Liver (tissue), 9 donors: ENCODE results near the gene CRABP2. TPM values are rescaled to one million over a fixed set of nuclear protein-coding genes. Genes with fewer than 3 reads are reported as not detected.

Experiments
- DNase-seq: peaks from one replicate; pipeline ENCODE4 v3.0.0-alpha.2; 2017; ENCODE audit warnings: low spot score
- H3K27ac ChIP-seq, 2 donors: one replicate each; pipeline ENCODE4 v1.7.0; 2013; ENCODE audit warnings: inconsistent platforms in 2 of 2, low read length in 2 of 2, control low read depth in 1 of 2, low read depth in 1 of 2, mild to moderate bottlenecking in 1 of 2
- H3K27me3 ChIP-seq, 4 donors: one replicate each; pipeline versions ENCODE4 v1.6.1 to v1.7.0; 2013; ENCODE audit warnings: low read length in 3 of 4, inconsistent platforms in 1 of 4, mild to moderate bottlenecking in 1 of 4, moderate library complexity in 1 of 4; ENCODE audit not compliant: control insufficient read depth in 4 of 4, insufficient read depth in 4 of 4
- H3K36me3 ChIP-seq, 4 donors: one replicate each; pipeline versions ENCODE4 v1.6.1 to v1.7.0; 2013; ENCODE audit warnings: low read length in 3 of 4, mild to moderate bottlenecking in 3 of 4, low read depth in 1 of 4, moderate library complexity in 1 of 4; ENCODE audit not compliant: control insufficient read depth in 4 of 4, insufficient read depth in 3 of 4
- H3K4me1 ChIP-seq, 4 donors: one replicate each; pipeline versions ENCODE4 v1.6.1 to v1.7.0; 2013; ENCODE audit warnings: low read length in 3 of 4, mild to moderate bottlenecking in 3 of 4, moderate library complexity in 1 of 4; ENCODE audit not compliant: control insufficient read depth in 4 of 4, insufficient read depth in 4 of 4
- H3K4me3 ChIP-seq, 3 donors: one replicate each; pipeline versions ENCODE4 v1.6.1 to v1.7.0; 2013; ENCODE audit warnings: low read length in 3 of 3, control low read depth in 1 of 3, low read depth in 1 of 3, mild to moderate bottlenecking in 1 of 3
- H3K9ac ChIP-seq, 2 donors: one replicate each; pipeline ENCODE4 v1.7.0; 2013; ENCODE audit warnings: low read length in 2 of 2, mild to moderate bottlenecking in 2 of 2, moderate library complexity in 2 of 2, control low read depth in 1 of 2, low read depth in 1 of 2
- H3K9me3 ChIP-seq, 4 donors: one replicate each; pipeline versions ENCODE4 v1.6.1 to v1.7.0; 2013; ENCODE audit warnings: low read length in 3 of 4; ENCODE audit not compliant: control insufficient read depth in 4 of 4
- ATF3 ChIP-seq: IDR thresholded peaks from 2 replicates; pipeline ENCODE4 v1.6.1; 2016; ENCODE audit warnings: antibody characterized with exemption
- FOXA1 ChIP-seq: IDR thresholded peaks from 2 replicates; pipeline ENCODE4 v1.6.1; 2016; ENCODE audit warnings: antibody characterized with exemption
- FOXA2 ChIP-seq: IDR thresholded peaks from 2 replicates; pipeline ENCODE4 v1.6.1; 2016; ENCODE audit warnings: antibody characterized with exemption
- GABPA ChIP-seq, 2 donors: IDR thresholded peaks in 1 of 2; conservative IDR thresholded peaks in 1 of 2; 2 replicates each; pipeline ENCODE4 v1.6.1; 2016; ENCODE audit warnings: antibody characterized with exemption in 2 of 2, mild to moderate bottlenecking in 1 of 2, moderate library complexity in 1 of 2
- HNF4A ChIP-seq, 2 donors: conservative IDR thresholded peaks; 2 replicates each; pipeline ENCODE4 v1.6.1; 2016; ENCODE audit warnings: antibody characterized with exemption in 2 of 2, mild to moderate bottlenecking in 2 of 2
- HNF4G ChIP-seq: IDR thresholded peaks from 2 replicates; pipeline ENCODE4 v1.6.1; 2016; ENCODE audit warnings: antibody characterized with exemption
- JUND ChIP-seq, 2 donors: IDR thresholded peaks; 2 replicates each; pipeline ENCODE4 v1.6.1; 2016; ENCODE audit warnings: antibody characterized with exemption in 2 of 2
- NR2F2 ChIP-seq: IDR thresholded peaks from 2 replicates; pipeline ENCODE4 v1.6.1; 2016; ENCODE audit warnings: antibody characterized with exemption
- RAD21 ChIP-seq, 2 donors: IDR thresholded peaks; 2 replicates each; pipeline ENCODE4 v1.6.1; 2016; ENCODE audit warnings: antibody characterized with exemption in 2 of 2, mild to moderate bottlenecking in 2 of 2
- REST ChIP-seq: IDR thresholded peaks from 2 replicates; pipeline ENCODE4 v1.6.1; 2016; ENCODE audit warnings: antibody characterized with exemption, mild to moderate bottlenecking
- RXRA ChIP-seq, 2 donors: IDR thresholded peaks; 2 replicates each; pipeline ENCODE4 v1.6.1; 2017 to 2018; ENCODE audit warnings: antibody characterized with exemption in 2 of 2, mild to moderate bottlenecking in 1 of 2
- YY1 ChIP-seq: IDR thresholded peaks from 2 replicates; pipeline ENCODE4 v1.6.1; 2016; ENCODE audit warnings: antibody characterized with exemption, mild to moderate bottlenecking
- ZBTB33 ChIP-seq: IDR thresholded peaks from 2 replicates; pipeline ENCODE4 v1.6.1; 2016; ENCODE audit warnings: antibody characterized with exemption
- WGBS: extraction: QIAGEN DNeasy Blood & Tissue Kit; methylation state at CpG from one replicate; pipeline ENCODE4 v1.1.7; 2013; 5-methylcytosine and 5-hydroxymethylcytosine counted together
- polyA plus RNA-seq, 2 donors: library from polyadenylated mRNA; stranded (reverse) in 1 of 2; unstranded in 1 of 2; fragments of 200-250 nt in 1 of 2; fragments of >200 nt in 1 of 2; fragmentation: Nextera tagmentation in 1 of 2; extraction: Ambion mirVana in 1 of 2; gene quantifications; one replicate each; pipeline versions ENCODE4 v1.2.1 to v1.2.3, GENCODE V29; 2013 to 2015
- total RNA-seq, 2 donors: library from RNA; depleted of rRNA; stranded (reverse); fragments of >200 nt; gene quantifications; one replicate each; pipeline ENCODE4 v1.2.3, GENCODE V29; 2014
- donor health status: healthy.
- donor health status: healthy.
- donor health status: healthy.
- donor health status: healthy.
- donor health status: healthy.

CRABP2 gene
- total and polyA plus RNA-seq, 4 donors: 0.14 to 0.22 TPM; not detected in 2

GRCh38 chr1:156676114-156676819 lies 29.1 kb downstream of the CRABP2 start:
- 14% methylated on average over 49 of the region's 49 CpGs for WGBS
- Histone ChIP-seq H3K4me3 (peak overlapping the region in 1 of 3 donors; percentile 26), H3K4me1 (peaks cover 0 to 15% (median 5%) of the 10 kb centered on the region in 4 donors), H3K27me3 (peaks cover 0 to 6% (median 4%) of the 10 kb centered on the region in 4 donors), H3K36me3 (no peaks in the 10 kb centered on the region), H3K9ac (no peak overlapping the region), H3K27ac (peak overlapping the region in 1 of 2 donors; percentile 19), H3K9me3 (no peaks in the 10 kb centered on the region)
- TF ChIP-seq GABPA (IDR thresholded peaks at IDR 0.05 in 1 of 2, conservative IDR thresholded peaks at IDR 0.05 in 1 of 2) (no peak), JUND (IDR thresholded peaks at IDR 0.05) (no peak), NR2F2 (no peak), ZBTB33 (no peak), FOXA2 (no peak), REST (no peak), ATF3 (no peak), FOXA1 (no peak), HNF4G (no peak), HNF4A (conservative IDR thresholded peaks at IDR 0.05) (no peak), RXRA (IDR thresholded peaks at IDR 0.05) (no peak), RAD21 (IDR thresholded peaks at IDR 0.05) (no peak), YY1 (no peak)
- no peak for DNase-seq

GRCh38 chr1:156675210-156676113 lies 29.9 kb downstream of the CRABP2 start:
- WGBS: 64% methylated on average over 18 of the region's 18 CpGs
- no peak overlapping the region for H3K9ac ChIP-seq

More at GRCh38 chr1:156675210-156676113, 29.9 kb downstream of the CRABP2 start:
- DNase-seq: no peak
- TF ChIP-seq JUND (IDR thresholded peaks at IDR 0.05): no peak
- H3K9me3 ChIP-seq: no peaks in the 10 kb centered on the region
- no peaks in the 10 kb centered on the region for H3K36me3 ChIP-seq
- H3K4me3 ChIP-seq: peak overlapping the region in 1 of 3 donors; percentile 26
- no peak overlapping the region for H3K27ac ChIP-seq
- H3K4me1 ChIP-seq: peaks cover 0 to 15% (median 5%) of the 10 kb centered on the region in 4 donors
- peaks cover 0 to 6% (median 4%) of the 10 kb centered on the region in 4 donors for H3K27me3 ChIP-seq
